Cardiac muscle cell (in vitro differentiated cells and primary cell): ENCODE measurements around the gene SPRYD4. TPM values are rescaled to one million over a fixed set of nuclear protein-coding genes. Genes with fewer than 3 reads are reported as not detected.

Experiments used
- DNase-seq, 2 donors: peaks; one replicate each; pipeline versions ENCODE4 v3.0.0 to v3.0.0-alpha.2; 2010 to 2017; ENCODE audit warnings: low read depth in 1 of 2, low spot score in 1 of 2
- H3K27ac ChIP-seq: fragments of 200-600 bp; sonication (generic); 2 replicates; pipeline ENCODE4 v1.5.1; 2016
- H3K27me3 ChIP-seq: fragments of 200-600 bp; sonication (generic); 2 replicates; pipeline ENCODE4 v1.6.0; 2016; ENCODE audit warnings: control low read depth
- H3K36me3 ChIP-seq: fragments of 200-600 bp; sonication (generic); 2 replicates; pipeline ENCODE4 v1.5.1; 2016; ENCODE audit warnings: control low read depth
- H3K4me1 ChIP-seq: fragments of 200-600 bp; sonication (generic); 2 replicates; pipeline ENCODE4 v1.8.1; 2017; ENCODE audit warnings: low read depth, mild to moderate bottlenecking, mixed run types
- H3K4me3 ChIP-seq: fragments of 200-600 bp; sonication (generic); 2 replicates; pipeline ENCODE4 v1.5.1; 2016; ENCODE audit warnings: mild to moderate bottlenecking
- H3K9me3 ChIP-seq: fragments of 200-600 bp; sonication (generic); 2 replicates; pipeline ENCODE4 v1.5.1; 2017; ENCODE audit warnings: low read depth, mild to moderate bottlenecking, control low read depth
- polyA plus RNA-seq: library from polyadenylated mRNA; unstranded; fragments of >200 nt; fragmentation: Nextera tagmentation; extraction: Ambion mirVana; gene quantifications from 2 replicates; pipeline ENCODE4 v1.2.1, GENCODE V29; 2016
- total RNA-seq: library from RNA; depleted of rRNA; stranded (reverse); fragments of >200 nt; gene quantifications from 2 replicates; pipeline ENCODE4 v1.2.3, GENCODE V29; 2016
- TF ChIP-seq, protein P1 (sequence below): IDR thresholded peaks from 2 replicates; pipeline ENCODE4 v1.5.1; 2012; ENCODE audit warnings: low read depth, mild to moderate bottlenecking, low read length

SPRYD4 gene
- 3.6 and 4.9 TPM in 2 replicates for total RNA-seq
- 4.4 and 5.3 TPM in 2 replicates for polyA plus RNA-seq

DNA sequence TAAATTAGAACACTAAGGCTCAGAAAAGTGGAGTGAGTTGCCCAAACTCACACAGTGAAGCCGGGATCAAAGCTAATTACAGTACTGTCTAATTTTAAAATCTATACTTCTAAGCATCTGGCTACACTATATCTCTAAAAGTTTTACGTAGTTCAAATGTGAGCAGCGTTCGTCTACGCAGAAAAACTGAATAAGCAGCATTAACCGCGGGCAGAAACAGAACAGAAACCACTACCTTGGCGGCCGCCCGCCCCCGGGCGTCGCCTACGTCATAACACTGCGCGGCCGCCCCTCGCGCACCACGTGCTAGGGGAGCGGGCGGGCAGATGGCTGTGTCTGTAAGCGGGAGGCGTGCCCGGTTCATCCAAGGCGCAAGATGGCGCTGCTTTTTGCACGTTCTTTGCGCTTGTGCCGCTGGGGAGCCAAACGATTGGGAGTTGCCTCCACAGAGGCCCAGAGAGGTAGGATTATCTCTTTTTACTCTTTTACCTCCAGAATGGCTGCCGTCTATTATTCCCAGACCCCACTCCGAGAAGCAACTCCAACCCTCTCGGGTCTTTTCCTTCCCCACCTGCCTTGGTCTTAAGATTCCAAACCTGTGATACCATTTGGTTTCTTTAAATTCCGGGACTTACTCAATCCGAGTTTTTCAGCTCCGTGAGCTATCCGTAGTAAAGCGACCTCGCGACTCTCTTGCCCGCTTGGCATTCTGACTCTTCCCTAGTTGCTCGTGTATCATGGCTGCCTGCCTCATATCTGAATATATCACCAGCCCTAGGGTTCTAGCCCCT is at the start of gene SPRYD4:
TSS of gene SPRYD4 (plus strand) at position 363 of the 791 bp plus-strand sequence. CDS start at position 377, 14 bp downstream.
- TF ChIP-seq, protein P1, sequence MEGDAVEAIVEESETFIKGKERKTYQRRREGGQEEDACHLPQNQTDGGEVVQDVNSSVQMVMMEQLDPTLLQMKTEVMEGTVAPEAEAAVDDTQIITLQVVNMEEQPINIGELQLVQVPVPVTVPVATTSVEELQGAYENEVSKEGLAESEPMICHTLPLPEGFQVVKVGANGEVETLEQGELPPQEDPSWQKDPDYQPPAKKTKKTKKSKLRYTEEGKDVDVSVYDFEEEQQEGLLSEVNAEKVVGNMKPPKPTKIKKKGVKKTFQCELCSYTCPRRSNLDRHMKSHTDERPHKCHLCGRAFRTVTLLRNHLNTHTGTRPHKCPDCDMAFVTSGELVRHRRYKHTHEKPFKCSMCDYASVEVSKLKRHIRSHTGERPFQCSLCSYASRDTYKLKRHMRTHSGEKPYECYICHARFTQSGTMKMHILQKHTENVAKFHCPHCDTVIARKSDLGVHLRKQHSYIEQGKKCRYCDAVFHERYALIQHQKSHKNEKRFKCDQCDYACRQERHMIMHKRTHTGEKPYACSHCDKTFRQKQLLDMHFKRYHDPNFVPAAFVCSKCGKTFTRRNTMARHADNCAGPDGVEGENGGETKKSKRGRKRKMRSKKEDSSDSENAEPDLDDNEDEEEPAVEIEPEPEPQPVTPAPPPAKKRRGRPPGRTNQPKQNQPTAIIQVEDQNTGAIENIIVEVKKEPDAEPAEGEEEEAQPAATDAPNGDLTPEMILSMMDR, result peak; percentile 27
- H3K9me3 ChIP-seq, result no peaks in the 10 kb centered on the region
- H3K36me3 ChIP-seq, result no peaks in the 10 kb centered on the region
- no peaks in the 10 kb centered on the region for H3K27me3 ChIP-seq
- peak within 1 kb of the TSS; percentile 74 for H3K27ac ChIP-seq
- H3K4me3 ChIP-seq, result peak within 1 kb of the TSS; percentile 76
- no peaks in the 10 kb centered on the region for H3K4me1 ChIP-seq
- DNase-seq, result peak; percentile 95 to 96

DNA sequence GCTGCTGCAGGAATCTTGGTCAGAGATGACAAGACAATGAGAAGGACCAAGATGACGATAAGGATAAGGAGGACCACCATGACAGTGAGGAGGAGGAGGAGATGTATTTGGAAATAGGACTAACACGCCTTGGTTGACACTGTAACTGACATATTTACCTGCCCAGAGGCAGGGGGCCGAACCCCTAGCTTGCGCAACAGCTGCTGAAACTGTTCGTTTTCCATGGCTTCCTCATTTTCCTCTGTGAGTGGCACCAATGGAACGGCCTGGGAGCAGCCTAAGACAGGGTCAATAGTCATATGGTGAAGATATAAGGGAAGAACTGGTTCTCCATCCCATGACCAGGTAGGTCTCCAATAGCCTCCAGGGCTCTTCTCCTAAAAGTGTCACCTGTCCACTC is 48.0 kb upstream of the SPRYD4 start:
- Histone ChIP-seq H3K36me3 (peaks cover 4% of the 10 kb centered on the region), H3K27me3 (no peaks in the 10 kb centered on the region), H3K4me1 (no peaks in the 10 kb centered on the region), H3K4me3 (no peak overlapping the region), H3K27ac (no peak overlapping the region), H3K9me3 (no peaks in the 10 kb centered on the region)
- no peak for DNase-seq
- TF ChIP-seq, protein P1, result no peak

DNA sequence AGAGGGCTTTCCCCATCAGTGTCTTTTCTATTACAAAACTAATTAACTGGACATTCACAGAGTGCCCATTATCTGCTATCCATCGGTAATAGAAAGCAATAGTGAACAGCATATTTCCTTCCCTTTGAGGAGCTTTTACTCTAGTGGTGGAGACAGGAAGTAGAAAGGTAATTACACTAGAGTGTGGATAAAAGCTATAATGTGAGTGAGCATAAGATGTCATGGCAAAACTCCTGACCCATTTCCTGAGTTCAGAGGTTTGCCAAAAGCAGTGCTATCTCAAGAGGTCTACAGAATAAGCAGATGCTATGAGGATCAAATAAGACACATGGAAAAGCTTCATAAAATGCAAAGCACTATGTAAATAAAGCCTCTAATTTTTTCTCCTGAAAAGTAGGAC is 43.2 kb upstream of the SPRYD4 start:
- H3K4me3 ChIP-seq, result no peak overlapping the region
- TF ChIP-seq, protein P1, result no peak

DNA sequence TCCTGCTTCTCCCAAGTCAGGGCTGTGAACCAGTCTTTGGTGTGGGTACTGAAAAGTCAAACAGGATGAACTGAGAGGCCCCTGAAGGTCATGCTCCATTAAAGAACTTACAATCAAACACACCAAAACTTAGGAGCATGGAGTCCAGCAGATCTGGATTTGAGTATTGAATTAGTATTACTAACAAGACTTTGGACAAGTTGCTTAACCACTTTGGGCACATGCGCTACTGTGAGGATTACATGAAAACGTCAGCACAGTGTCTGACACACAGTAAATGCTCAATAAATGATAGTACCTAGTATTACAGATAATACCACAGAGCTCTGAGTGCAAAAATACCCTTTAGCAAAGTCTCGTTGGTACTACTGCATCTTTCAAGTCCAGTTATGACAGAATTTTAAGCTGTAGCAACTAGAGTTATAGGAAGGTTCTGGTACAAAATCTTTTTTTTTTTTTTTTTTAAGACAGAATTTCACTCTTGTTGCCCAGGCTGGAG is 42.4 kb upstream of the SPRYD4 start:
- H3K4me3 ChIP-seq, result no peak overlapping the region
- H3K27ac ChIP-seq, result no peak overlapping the region
- H3K36me3 ChIP-seq, result peaks cover 6% of the 10 kb centered on the region
- no peaks in the 10 kb centered on the region for H3K4me1 ChIP-seq
- no peak for DNase-seq
- TF ChIP-seq, protein P1, result no peak
- H3K27me3 ChIP-seq, result no peaks in the 10 kb centered on the region
- no peaks in the 10 kb centered on the region for H3K9me3 ChIP-seq

More for the DNA sequence above, 43.2 kb upstream of the SPRYD4 start:
- no peak overlapping the region for H3K27ac ChIP-seq
- peaks cover 6% of the 10 kb centered on the region for H3K36me3 ChIP-seq
- no peaks in the 10 kb centered on the region for H3K9me3 ChIP-seq
- DNase-seq, result no peak
- H3K27me3 ChIP-seq, result no peaks in the 10 kb centered on the region
- no peaks in the 10 kb centered on the region for H3K4me1 ChIP-seq

DNA sequence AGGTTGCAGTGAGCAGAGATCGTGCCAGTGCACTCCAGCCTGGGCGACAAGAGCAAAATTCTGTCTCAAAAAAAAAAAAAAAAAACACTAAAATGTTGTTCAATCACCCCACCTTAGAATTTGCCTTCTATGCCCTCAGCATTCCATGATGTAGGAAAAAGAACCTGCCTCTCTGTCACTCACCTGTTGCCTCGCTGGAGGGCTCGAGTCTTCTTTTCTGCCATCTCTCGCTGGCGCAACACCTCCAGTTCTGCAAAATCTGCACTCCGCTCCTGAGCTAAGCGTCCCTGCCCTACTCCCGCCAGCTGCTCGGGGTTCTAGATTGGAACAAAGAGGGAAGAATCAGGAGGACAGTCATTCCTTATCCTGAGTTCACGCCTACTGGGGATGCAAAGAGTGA is 37.1 kb upstream of the SPRYD4 start:
- Histone ChIP-seq H3K4me1 (no peaks in the 10 kb centered on the region), H3K27me3 (no peaks in the 10 kb centered on the region), H3K9me3 (no peaks in the 10 kb centered on the region), H3K27ac (no peak overlapping the region), H3K36me3 (peaks cover 3% of the 10 kb centered on the region), H3K4me3 (no peak overlapping the region)
- TF ChIP-seq, protein P1, result no peak
- no peak for DNase-seq
